Upper lobe of left lung (tissue), 6 donors: ENCODE measurements around the gene ATP1A2. TPM values are rescaled to one million over a fixed set of nuclear protein-coding genes. Genes with fewer than 3 reads are reported as not detected.

Source experiments
- ATAC-seq, 2 donors: fragments of 200-7000 bp; cut with Tn5 transposase; one replicate each; pipeline ENCODE4 v1.9.1; 2022; ENCODE audit warnings: mild to moderate bottlenecking in 2 of 2, moderate library complexity in 2 of 2; ENCODE audit not compliant: low FRiP score in 2 of 2
- DNase-seq, 2 donors: peaks; one replicate each; pipeline ENCODE4 v3.0.0-alpha.2; 2019 to 2020
- H3K27ac ChIP-seq, 4 donors: fragments of 200-600 bp; sonication (generic); one replicate each; pipeline ENCODE4 v1.5.1; 2016 to 2019
- H3K27me3 ChIP-seq, 4 donors: fragments of 200-600 bp; sonication (generic); one replicate each; pipeline ENCODE4 v1.5.1; 2017 to 2019
- H3K36me3 ChIP-seq, 4 donors: fragments of 200-600 bp; sonication (generic); one replicate each; pipeline ENCODE4 v1.5.1; 2016 to 2019
- H3K4me1 ChIP-seq, 4 donors: fragments of 200-600 bp; sonication (generic); one replicate each; pipeline ENCODE4 v1.5.1; 2018 to 2019
- H3K4me3 ChIP-seq, 4 donors: fragments of 200-600 bp; sonication (generic); one replicate each; pipeline ENCODE4 v1.5.1; 2017 to 2019; ENCODE audit warnings: mild to moderate bottlenecking in 2 of 4, moderate library complexity in 1 of 4
- H3K9me3 ChIP-seq, 4 donors: fragments of 200-600 bp; sonication (generic); one replicate each; pipeline ENCODE4 v1.5.1; 2018 to 2019
- CTCF ChIP-seq, 6 experiments: fragments of 450-650 bp in 4 of 6; fragments of 200-600 bp in 2 of 6; sonication (generic) in 2 of 6; IDR thresholded peaks; one replicate each; pipeline ENCODE4 v1.5.1; 2016 to 2019; ENCODE audit warnings: antibody characterized with exemption in 6 of 6
- EP300 ChIP-seq, 4 donors: sonication (generic); formaldehyde crosslinking; IDR thresholded peaks; one replicate each; pipeline ENCODE4 v1.5.1; 2017; ENCODE audit warnings: antibody characterized with exemption in 4 of 4, control low read depth in 2 of 4
- POLR2A ChIP-seq, 4 donors: fragments of 450-650 bp; IDR thresholded peaks; one replicate each; pipeline ENCODE4 v1.5.1; 2016 to 2017; ENCODE audit warnings: antibody characterized with exemption in 4 of 4, mild to moderate bottlenecking in 2 of 4
- POLR2AphosphoS5 ChIP-seq, 2 donors: sonication (generic); formaldehyde crosslinking; IDR thresholded peaks; one replicate each; pipeline ENCODE4 v1.5.1; 2017; ENCODE audit warnings: antibody characterized with exemption in 2 of 2
- WGBS, 2 donors: methylation state at CpG; one replicate each; pipeline ENCODE4 v1.1.5; 2017 to 2018; 5-methylcytosine and 5-hydroxymethylcytosine counted together
- total RNA-seq, 6 donors: library from RNA; depleted of rRNA in 4 of 6; stranded (reverse); fragments of >200 nt in 4 of 6; gene quantifications; one replicate each; pipeline versions ENCODE4 v1.1.0 to v1.2.1, GENCODE V29; 2016 to 2021
- donor health status: DM: no; HTN: no; CAD: no; lungs with moderate emphysema.
- donor health status: DM: no; HTN: yes; CAD: no; lungs with severe emphysema.

The ATP1A2 gene
- total RNA-seq, 6 donors from 2014 or later = 2.2 to 36.7 (median 3.8) TPM

GRCh38 chr1:160129046-160129445 is 13.5 kb downstream of the ATP1A2 start:
- Histone ChIP-seq H3K4me1 (peaks cover 0 to 4% (median 1%) of the 10 kb centered on the region in 4 donors), H3K9me3 (no peaks in the 10 kb centered on the region), H3K36me3 (no peaks in the 10 kb centered on the region), H3K27ac (no peak overlapping the region), H3K4me3 (no peak overlapping the region), H3K27me3 (no peaks in the 10 kb centered on the region)
- ATAC-seq = no peak
- WGBS, 2 donors = 89 to 93% methylated on average over 5 of the region's 5 CpGs
- DNase-seq = no peak
- TF ChIP-seq EP300 (IDR thresholded peaks at IDR 0.05) = no peak
- TF ChIP-seq POLR2AphosphoS5 (IDR thresholded peaks at IDR 0.05) = no peak
- TF ChIP-seq CTCF (IDR thresholded peaks at IDR 0.05) = no peak

- Histone ChIP-seq H3K27ac (no peak overlapping the region), H3K27me3 (no peaks in the 10 kb centered on the region), H3K36me3 (no peaks in the 10 kb centered on the region), H3K9me3 (no peaks in the 10 kb centered on the region), H3K4me1 (peaks cover 0 to 4% (median 1%) of the 10 kb centered on the region in 4 donors), H3K4me3 (no peak overlapping the region)
- WGBS, 2 donors = 78 to 89% methylated on average over 3 of the region's 3 CpGs
- no peak for ATAC-seq
- TF ChIP-seq POLR2A (IDR thresholded peaks at IDR 0.05) (no peak), CTCF (IDR thresholded peaks at IDR 0.05) (no peak), POLR2AphosphoS5 (IDR thresholded peaks at IDR 0.05) (no peak), EP300 (IDR thresholded peaks at IDR 0.05) (no peak)
- no peak for DNase-seq
Observed at GRCh38 chr1:160129558-160129957, 14.0 kb downstream of the ATP1A2 start.

GRCh38 chr1:160129966-160130365 is 14.4 kb downstream of the ATP1A2 start:
- no peak overlapping the region for H3K27ac ChIP-seq
- peaks cover 0 to 4% (median 1%) of the 10 kb centered on the region in 4 donors for H3K4me1 ChIP-seq
- no peaks in the 10 kb centered on the region for H3K27me3 ChIP-seq
- H3K36me3 ChIP-seq = no peaks in the 10 kb centered on the region
- TF ChIP-seq EP300 (IDR thresholded peaks at IDR 0.05) (no peak), POLR2AphosphoS5 (IDR thresholded peaks at IDR 0.05) (no peak), POLR2A (IDR thresholded peaks at IDR 0.05) (no peak), CTCF (IDR thresholded peaks at IDR 0.05) (no peak)
- no peak overlapping the region for H3K4me3 ChIP-seq
- no peaks in the 10 kb centered on the region for H3K9me3 ChIP-seq
- DNase-seq (no peak), ATAC-seq (no peak)
- 83 to 87% methylated on average over 9 to 11 of the region's 11 CpGs for WGBS, 2 donors

DNA sequence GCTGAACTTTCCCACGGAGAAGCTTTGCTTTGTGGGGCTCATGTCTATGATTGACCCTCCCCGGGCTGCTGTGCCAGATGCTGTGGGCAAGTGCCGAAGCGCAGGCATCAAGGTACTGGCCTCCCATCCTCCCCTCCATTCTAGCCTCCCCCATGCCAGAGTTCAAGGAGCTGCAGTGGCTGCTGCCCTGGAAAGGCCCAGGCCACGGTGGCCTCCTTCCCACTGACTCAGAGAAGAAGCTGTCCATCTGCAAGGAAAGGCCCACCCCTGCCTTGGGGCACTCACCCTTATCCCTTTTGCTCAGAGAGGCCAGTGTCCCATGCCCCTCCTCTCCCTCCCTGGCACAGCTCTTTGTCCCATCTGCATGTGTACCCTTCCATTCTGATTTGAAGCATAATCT is 14.9 kb downstream of the ATP1A2 start:
- Histone ChIP-seq H3K4me3 (no peak overlapping the region), H3K27me3 (no peaks in the 10 kb centered on the region), H3K9me3 (no peaks in the 10 kb centered on the region), H3K36me3 (no peaks in the 10 kb centered on the region), H3K4me1 (peaks cover 0 to 3% (median 0%) of the 10 kb centered on the region in 4 donors), H3K27ac (no peak overlapping the region)
- WGBS, 2 donors = 88 to 89% methylated on average over 5 of the region's 5 CpGs
- TF ChIP-seq EP300 (IDR thresholded peaks at IDR 0.05) (no peak), POLR2A (IDR thresholded peaks at IDR 0.05) (no peak), POLR2AphosphoS5 (IDR thresholded peaks at IDR 0.05) (no peak), CTCF (IDR thresholded peaks at IDR 0.05) (no peak)
- no peak for ATAC-seq
- DNase-seq = no peak

GRCh38 chr1:160130939-160131338 is 15.4 kb downstream of the ATP1A2 start:
- no peaks in the 10 kb centered on the region for H3K9me3 ChIP-seq
- no peak overlapping the region for H3K27ac ChIP-seq
- DNase-seq (no peak), ATAC-seq (no peak)
- WGBS, 2 donors = 81 to 94% methylated on average over 1 of the region's 1 CpG
- H3K4me1 ChIP-seq = peaks cover 0 to 3% (median 0%) of the 10 kb centered on the region in 4 donors
- H3K36me3 ChIP-seq = no peaks in the 10 kb centered on the region
- TF ChIP-seq POLR2AphosphoS5 (IDR thresholded peaks at IDR 0.05) (no peak), CTCF (IDR thresholded peaks at IDR 0.05) (no peak), POLR2A (IDR thresholded peaks at IDR 0.05) (no peak)
- H3K27me3 ChIP-seq = no peaks in the 10 kb centered on the region
- no peak overlapping the region for H3K4me3 ChIP-seq
